ENCODE measurements around the gene RPRD1B.

The RPRD1B gene

DNA sequence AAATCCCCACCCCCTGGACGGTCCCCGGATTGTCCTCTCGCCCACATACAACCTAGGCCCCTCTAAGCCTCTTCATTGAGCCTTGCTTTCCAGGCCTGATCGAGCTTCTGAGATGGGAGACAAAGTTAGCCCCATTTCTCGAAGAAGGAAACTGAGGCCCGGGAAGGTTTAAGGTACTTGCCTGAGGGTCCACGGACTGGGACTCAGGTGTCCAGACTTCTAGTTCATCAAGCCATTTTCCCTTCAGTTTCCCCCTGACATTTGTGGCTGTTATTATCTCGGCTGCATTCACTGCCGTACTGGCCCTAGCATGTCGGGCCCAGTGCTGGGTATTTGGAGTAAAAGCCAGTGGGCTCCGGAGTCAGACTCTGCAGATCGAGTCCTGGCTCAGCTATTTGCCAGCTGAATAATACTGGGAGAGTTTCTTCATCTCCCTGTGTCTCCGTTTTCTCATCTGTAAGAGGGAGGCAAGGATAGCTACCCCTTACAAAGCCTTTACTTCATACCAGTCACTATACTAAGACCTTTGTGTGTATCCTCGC, 633 bp downstream of the RPRD1B start:
- DNase-seq (ENCODE audit: extremely low spot score, insufficient read length, low read depth) (no peak), FAIRE-seq (no peak)

DNA sequence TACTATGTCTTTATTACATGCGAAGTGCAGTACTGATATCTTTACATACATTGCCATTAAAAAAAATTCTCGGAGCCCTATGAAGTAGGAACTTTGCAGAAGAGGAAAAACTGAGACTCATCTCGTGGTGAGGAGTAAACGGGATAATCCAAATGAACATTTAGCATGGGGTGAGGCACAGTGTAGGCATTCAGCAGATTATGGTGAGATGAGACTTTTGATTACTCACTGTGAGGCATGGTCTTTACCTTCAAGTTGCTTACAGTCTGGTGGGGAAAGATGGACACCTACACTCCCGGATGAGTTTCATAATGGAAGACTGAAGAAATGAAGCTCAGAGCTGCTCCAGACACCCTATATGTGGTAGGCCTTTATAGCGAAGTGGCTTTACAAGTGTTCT, 1.4 kb downstream of the RPRD1B start:
- DNase-seq (ENCODE audit: extremely low spot score, insufficient read length, low read depth), result no peak
- FAIRE-seq, result no peak

DNA sequence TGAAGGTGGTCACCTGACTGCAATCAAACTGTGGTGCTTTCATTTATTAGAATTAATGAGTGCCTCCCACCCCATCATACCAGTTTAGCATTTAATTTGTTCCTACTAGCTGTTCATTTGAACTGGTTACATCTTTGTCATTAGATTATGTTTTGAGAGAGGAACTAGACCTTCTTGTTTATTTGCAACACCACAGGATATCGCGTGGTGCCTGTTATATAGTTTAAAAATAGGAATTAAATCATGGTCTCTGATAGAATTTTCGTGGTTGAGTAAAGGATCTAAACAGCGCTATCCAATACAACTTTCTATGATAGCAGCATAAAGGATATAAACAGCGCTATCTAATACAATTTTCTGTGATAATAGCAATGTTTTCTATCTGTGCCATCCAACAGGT, 2.8 kb downstream of the RPRD1B start:
- DNase-seq (ENCODE audit: extremely low spot score, insufficient read length, low read depth) (no peak), FAIRE-seq (no peak)

GRCh38 chr20:38040276-38040675, 6.7 kb downstream of the RPRD1B start:
- DNase-seq (ENCODE audit: extremely low spot score, insufficient read length, low read depth) (no peak), FAIRE-seq (no peak)

DNA sequence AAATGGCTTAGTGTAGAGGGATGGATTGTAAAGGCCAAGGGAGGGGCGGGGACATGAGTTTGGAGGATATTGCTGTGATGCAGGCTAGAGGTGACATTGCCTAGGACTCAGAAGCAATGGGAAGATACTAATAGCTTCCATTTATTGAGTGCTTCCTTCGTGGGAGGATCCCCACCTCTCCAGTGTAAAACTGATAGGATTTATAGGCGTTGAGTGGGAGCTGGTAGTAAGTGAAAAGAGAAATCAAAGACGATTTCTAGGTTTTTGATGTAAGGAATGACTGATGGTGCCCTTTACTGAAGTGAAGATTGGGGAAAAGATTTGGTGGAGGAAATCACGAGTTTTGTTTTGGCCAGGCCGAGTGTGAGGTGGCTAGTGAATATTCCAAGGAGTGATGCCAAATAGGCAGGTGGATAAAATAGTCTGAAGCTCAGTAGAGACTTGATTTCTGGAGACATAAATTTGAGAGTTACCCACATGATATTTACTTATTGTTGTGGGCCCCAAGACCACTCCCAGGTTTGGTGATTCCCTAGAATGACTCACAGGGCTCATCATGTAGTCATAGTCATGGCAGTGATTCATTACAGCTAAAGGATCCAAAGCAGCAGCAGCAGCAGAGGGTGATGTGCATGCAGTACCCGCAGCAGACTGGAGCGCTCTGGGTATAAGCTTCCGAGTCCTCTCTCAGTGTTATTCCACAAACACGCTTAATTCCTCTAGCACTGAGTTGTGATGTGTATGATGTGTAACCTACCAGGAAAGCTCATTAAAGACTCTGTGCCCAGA, 10.2 kb downstream of the RPRD1B start:
- DNase-seq (ENCODE audit: extremely low spot score, insufficient read length, low read depth) (no peak), FAIRE-seq (no peak)

DNA sequence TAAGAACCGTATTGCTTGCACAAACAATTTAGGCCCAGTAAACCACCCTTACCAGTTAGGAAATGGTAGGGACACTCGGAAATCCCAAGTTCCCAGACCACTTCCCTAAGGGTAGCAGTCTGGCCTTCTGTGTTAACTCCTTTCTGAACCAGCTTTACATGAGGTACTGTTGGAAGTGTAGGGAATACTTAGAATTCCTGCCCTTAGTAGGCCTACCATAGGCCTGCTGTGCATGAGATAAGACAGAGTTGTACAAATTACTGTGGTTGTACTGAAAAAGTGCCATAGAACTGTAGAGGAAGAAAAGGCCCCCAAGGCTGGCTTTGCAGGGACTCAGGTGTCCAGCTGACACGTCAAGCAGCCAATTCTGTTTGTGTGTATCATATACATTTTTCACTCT, 11.1 kb downstream of the RPRD1B start:
- FAIRE-seq (no peak), DNase-seq (ENCODE audit: extremely low spot score, insufficient read length, low read depth) (no peak)

DNA sequence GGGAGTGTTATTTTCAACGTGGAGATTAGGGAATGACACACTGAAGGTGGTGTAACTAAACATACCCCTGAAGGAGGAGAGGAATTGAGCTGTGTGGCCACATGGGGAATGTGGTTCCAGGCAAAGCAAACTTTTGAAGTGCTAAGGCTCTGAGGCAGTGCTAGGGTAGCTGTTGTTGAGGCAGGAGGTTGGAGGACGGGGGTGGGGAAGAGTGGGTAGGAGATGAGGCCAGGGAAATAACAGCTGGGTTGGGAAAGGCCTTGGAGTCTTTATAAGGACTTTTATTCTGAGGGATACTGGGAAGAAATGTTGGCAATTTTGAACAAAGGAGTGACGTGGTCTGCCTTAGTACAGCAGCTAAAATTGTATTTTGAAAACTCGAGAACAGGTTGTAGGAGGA, 13.0 kb downstream of the RPRD1B start:
- no peak for FAIRE-seq

GRCh38 chr20:38049800-38050199, 16.3 kb downstream of the RPRD1B start:
- FAIRE-seq, result no peak
- no peak for DNase-seq (ENCODE audit: extremely low spot score, insufficient read length, low read depth)

More for the DNA sequence above, 13.0 kb downstream of the RPRD1B start:
- DNase-seq (ENCODE audit: extremely low spot score, insufficient read length, low read depth), result no peak

- DNase-seq (ENCODE audit: extremely low spot score, insufficient read length, low read depth), result no peak
- no peak for FAIRE-seq
Observed at GRCh38 chr20:38050686-38051085, 17.1 kb downstream of the RPRD1B start.

- FAIRE-seq, result no peak
- no peak for DNase-seq (ENCODE audit: extremely low spot score, insufficient read length, low read depth)
Observed at GRCh38 chr20:38052870-38053269, 19.3 kb downstream of the RPRD1B start.

GRCh38 chr20:38054647-38055046, 21.1 kb downstream of the RPRD1B start:
- no peak for DNase-seq (ENCODE audit: extremely low spot score, insufficient read length, low read depth)

DNA sequence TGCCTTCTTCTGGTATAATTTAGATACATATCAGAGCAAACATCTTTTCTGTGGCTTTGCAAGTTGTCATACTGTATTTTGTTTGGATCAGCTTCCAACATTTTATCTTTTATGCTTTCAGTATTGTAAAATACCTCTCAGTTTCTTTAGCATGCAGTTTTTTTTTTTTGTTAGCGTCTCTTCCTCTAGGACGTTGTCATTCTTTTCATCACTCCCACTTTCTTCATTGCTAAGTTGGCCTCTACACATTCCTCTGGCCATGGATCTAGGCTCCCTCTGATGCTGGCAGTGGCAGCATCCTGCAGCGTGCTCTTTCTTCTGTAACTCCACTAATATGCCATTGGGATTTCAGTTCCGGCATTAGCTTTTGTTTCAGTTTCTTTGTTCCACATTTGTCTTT, 21.7 kb downstream of the RPRD1B start:
- FAIRE-seq, result no peak
- DNase-seq (ENCODE audit: extremely low spot score, insufficient read length, low read depth), result no peak

More at GRCh38 chr20:38054647-38055046, 21.1 kb downstream of the RPRD1B start:
- no peak for FAIRE-seq

DNA sequence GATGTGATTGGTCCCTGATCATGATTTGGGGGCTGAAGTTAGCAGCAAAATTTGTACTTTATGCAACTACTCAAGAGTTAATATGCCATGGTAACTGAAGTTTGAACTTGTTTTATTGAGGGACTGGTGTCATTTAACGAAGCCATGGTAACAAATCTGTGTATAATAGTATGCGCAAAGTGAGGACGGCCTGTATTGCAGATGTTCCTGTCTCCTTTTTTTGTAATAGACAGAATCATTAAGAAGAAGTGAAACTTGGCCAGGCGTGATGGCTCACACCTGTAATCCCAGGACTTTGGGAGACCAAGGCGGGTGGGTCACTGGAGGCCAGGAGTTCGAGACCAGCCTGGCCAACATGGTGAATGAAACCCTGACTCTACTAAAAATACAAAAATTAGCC, 22.3 kb downstream of the RPRD1B start:
- FAIRE-seq (no peak), DNase-seq (ENCODE audit: extremely low spot score, insufficient read length, low read depth) (no peak)

GRCh38 chr20:38057351-38057972, 23.9 kb downstream of the RPRD1B start:
- DNase-seq (ENCODE audit: extremely low spot score, insufficient read length, low read depth) (peak; percentile 38), FAIRE-seq (peak; percentile 89)

GRCh38 chr20:38059832-38060231, 26.3 kb downstream of the RPRD1B start:
- no peak for DNase-seq (ENCODE audit: extremely low spot score, insufficient read length, low read depth)
- FAIRE-seq, result no peak

GRCh38 chr20:38060536-38060935, 27.0 kb downstream of the RPRD1B start:
- DNase-seq (ENCODE audit: extremely low spot score, insufficient read length, low read depth) (no peak), FAIRE-seq (no peak)

DNA sequence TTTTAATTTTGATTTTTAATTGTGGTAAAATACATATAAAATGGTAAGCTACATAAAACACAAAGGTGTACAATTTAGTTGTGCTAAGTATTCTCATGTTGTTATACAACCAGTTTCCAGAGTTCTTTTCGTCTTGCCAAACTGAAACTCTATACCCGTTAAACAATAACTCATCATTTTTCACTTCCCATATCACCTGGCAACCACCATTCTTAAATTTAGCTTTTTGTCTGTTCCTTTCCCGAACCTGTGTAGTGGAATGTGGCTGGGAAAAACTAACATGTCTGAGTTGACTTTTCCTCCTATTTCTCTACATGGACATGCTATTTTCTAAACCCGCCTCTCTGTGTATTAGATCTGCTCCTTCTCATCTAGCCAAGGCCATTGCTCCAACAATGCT, 27.6 kb downstream of the RPRD1B start:
- FAIRE-seq (peak; percentile 80), DNase-seq (ENCODE audit: extremely low spot score, insufficient read length, low read depth) (no peak)

GRCh38 chr20:38062890-38063289, 29.3 kb downstream of the RPRD1B start:
- no peak for FAIRE-seq
- no peak for DNase-seq (ENCODE audit: extremely low spot score, insufficient read length, low read depth)

DNA sequence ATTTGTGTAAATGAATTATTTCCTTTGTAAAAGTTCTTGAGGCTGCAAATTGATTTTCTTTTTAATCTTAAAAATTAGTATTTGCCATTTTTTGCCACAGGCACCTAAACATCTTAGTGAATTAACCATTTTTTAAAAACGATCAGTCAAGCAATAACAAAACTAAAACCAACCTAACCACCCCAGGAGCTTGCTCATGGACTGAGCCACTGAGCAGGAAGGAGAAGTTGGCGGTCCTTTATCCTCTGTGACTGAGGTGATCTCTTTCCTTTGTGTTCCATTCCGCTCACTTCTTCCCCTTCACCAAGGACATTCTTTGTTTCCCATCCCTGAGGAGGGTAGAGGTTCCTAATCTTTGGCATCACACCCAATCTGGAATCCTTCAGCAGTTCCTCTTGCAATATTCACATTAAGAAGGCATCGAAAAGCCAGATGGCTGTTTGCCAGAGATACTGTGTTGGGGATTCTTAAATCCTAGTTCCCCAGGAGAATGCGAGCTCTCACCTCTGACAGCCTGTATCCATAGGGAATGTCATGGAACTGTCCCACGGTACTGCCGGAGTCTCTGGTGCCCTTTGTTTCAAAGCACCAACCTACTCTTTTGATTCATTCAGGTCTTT, 30.5 kb downstream of the RPRD1B start:
- DNase-seq (ENCODE audit: extremely low spot score, insufficient read length, low read depth), result peak; percentile 18
- FAIRE-seq, result peak; percentile 12

- DNase-seq (ENCODE audit: extremely low spot score, insufficient read length, low read depth), result no peak
- no peak for FAIRE-seq
Observed at GRCh38 chr20:38065764-38066375, 32.3 kb downstream of the RPRD1B start.
